ENCODE results near the gene CCDC149.
A peak's percentile ranks its signal among the peaks of the same experiment; 100 is the strongest.

Gene CCDC149

GRCh38 chr4:24794480-24794879 is 118.4 kb downstream of the CCDC149 start:
- no peak for TF ChIP-seq CTCF (IDR thresholded peaks at IDR 0.05; ENCODE audit: low read depth, low read length)

GRCh38 chr4:24794051-24794450 is 118.8 kb downstream of the CCDC149 start:
- no peak for TF ChIP-seq CTCF (IDR thresholded peaks at IDR 0.05; ENCODE audit: low read depth, low read length)
- no peak overlapping the region for H3K4me3 ChIP-seq (ENCODE audit: low read depth, low read length)

More at GRCh38 chr4:24794480-24794879, 118.4 kb downstream of the CCDC149 start:
- H3K4me3 ChIP-seq (ENCODE audit: low read depth, low read length) = no peak overlapping the region

GRCh38 chr4:24793219-24794005 is 119.4 kb downstream of the CCDC149 start:
- H3K4me3 ChIP-seq (ENCODE audit: low read depth, low read length) = no peak overlapping the region
- 0 out of 2 replicates have a peak, but pooled peaks have one; percentile 5 for TF ChIP-seq CTCF (IDR thresholded peaks at IDR 0.05; ENCODE audit: low read depth, low read length)

GRCh38 chr4:24792552-24792951 is 120.3 kb downstream of the CCDC149 start:
- no peak for TF ChIP-seq CTCF (IDR thresholded peaks at IDR 0.05; ENCODE audit: low read depth, low read length)
- no peak overlapping the region for H3K4me3 ChIP-seq (ENCODE audit: low read depth, low read length)

GRCh38 chr4:24791043-24791442 is 121.8 kb downstream of the CCDC149 start:
- no peak for TF ChIP-seq CTCF (IDR thresholded peaks at IDR 0.05; ENCODE audit: low read depth, low read length)
- H3K4me3 ChIP-seq (ENCODE audit: low read depth, low read length) = no peak overlapping the region

- no peak overlapping the region for H3K4me3 ChIP-seq (ENCODE audit: low read depth, low read length)
- no peak for TF ChIP-seq CTCF (IDR thresholded peaks at IDR 0.05; ENCODE audit: low read depth, low read length)
Measured at GRCh38 chr4:24783506-24783905, 129.3 kb downstream of the CCDC149 start.

- TF ChIP-seq CTCF (IDR thresholded peaks at IDR 0.05; ENCODE audit: low read depth, low read length) = no peak
- H3K4me3 ChIP-seq (ENCODE audit: low read depth, low read length) = no peak overlapping the region
Measured at GRCh38 chr4:24781999-24782745, 130.7 kb downstream of the CCDC149 start.

Measured in WI38 (cell line).